OCI-LY7 (cell line): ENCODE results near the gene RPS6KA6.

Experiments
- CTCF ChIP-seq: fragments of 200-600 bp; sonication (generic); conservative IDR thresholded peaks from 2 replicates; pipeline ENCODE4 v1.5.1; 2014; ENCODE audit warnings: mild to moderate bottlenecking, antibody characterized with exemption, low read length, moderate library complexity, mixed read lengths
- EZH2phosphoT487 ChIP-seq: fragments of 200-600 bp; sonication (generic); IDR thresholded peaks from 2 replicates; pipeline ENCODE4 v1.6.1; 2018; ENCODE audit warnings: low read depth, borderline replicate concordance, mild to moderate bottlenecking, mixed run types, antibody characterized with exemption, low read length, moderate library complexity, mixed read lengths

GRCh38 chrX:84205276-84205675, 17.3 kb upstream of the RPS6KA6 start:
- TF ChIP-seq CTCF (no peak), EZH2phosphoT487 (no peak)
